ENCODE measurements around the gene CNTRL. TPM values are rescaled to one million over a fixed set of nuclear protein-coding genes. Genes with fewer than 3 reads are reported as not detected.
"Not testable (repeated sequence)": the region's sequence is repeated elsewhere in the genome, so short reads cannot be mapped to it uniquely, and the experiment has no call there.

The CNTRL gene
- total RNA-seq, 2 donors from 2014 or later: 4.8 to 5.4 TPM

DNA sequence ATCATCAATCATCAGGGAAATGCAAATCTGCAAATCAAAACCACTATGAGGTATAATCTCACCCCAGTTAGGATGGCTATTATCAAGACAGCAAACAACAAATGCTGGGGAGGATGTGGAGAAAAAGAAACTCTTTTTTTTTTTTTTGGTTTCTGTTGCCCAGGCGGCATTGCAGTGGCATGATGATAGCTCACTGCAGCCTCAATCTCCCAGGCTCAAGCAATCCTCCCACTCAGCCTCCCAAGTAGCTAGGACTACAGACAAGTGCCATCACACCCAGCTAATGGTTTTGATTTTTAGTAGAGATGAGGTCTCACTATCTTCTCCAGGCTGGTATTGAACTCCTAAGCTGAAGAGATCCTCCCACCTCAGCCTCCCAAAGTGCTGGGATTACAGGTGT is 5.4 kb upstream of the CNTRL start:
- intact Hi-C loops (cut with DNase I): no loop called here
- DNase-seq (no peak), ATAC-seq (no peak)

DNA sequence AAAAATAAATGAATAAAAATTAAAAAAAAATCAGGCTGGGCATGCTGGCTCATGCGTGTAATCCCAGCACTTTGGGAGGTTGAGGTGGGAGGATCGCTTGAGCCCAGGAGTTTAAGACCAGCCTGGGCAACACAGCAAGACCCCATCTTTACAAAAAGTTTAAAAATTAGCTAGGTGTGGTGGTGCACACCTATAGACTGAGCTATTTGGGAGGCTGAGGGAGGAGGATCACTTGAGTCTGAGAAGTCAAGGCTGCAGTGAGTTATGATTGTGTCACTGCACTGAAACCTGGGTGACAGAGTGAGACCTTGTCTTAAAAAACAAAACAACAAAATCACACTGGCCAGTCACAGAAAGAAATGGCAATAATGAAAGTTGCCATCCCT is 3.4 kb upstream of the CNTRL start:
- ATAC-seq: no peak
- DNase-seq: no peak
- intact Hi-C loops (cut with DNase I): no loop called here

DNA sequence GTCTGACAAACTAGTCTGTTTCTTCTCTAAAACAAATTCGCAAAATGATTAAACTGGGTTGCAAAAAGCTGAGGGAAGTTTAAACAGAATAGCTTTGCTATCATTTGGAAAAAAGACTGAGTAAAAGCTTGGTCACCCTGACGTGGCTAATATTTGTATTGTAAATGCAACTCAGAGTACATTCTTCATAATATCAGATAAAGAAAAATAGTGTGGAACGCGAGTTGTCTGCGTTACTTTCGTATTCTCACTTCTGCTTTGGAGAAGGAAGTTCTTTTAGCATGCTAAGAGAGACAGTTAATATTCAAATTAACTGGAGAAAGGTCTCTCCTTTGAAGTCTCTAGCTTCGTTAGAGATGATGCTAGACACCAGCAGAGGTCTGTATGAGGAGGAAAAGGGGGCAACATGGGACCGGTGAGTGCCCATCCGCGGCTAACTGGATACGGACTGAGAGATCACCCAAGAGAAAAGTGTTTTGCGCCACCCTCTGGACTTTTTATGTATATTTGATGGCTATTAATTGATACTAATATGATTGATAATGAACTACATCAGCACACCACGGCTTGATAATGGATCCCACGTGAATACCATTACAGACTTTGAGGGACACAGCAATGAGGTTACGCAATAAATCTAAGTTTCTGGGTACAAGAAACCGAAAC is 2.9 kb upstream of the CNTRL start:
- DNase-seq (peak; percentile 41), ATAC-seq (no peak)
- intact Hi-C loops (cut with DNase I): no loop called here

DNA sequence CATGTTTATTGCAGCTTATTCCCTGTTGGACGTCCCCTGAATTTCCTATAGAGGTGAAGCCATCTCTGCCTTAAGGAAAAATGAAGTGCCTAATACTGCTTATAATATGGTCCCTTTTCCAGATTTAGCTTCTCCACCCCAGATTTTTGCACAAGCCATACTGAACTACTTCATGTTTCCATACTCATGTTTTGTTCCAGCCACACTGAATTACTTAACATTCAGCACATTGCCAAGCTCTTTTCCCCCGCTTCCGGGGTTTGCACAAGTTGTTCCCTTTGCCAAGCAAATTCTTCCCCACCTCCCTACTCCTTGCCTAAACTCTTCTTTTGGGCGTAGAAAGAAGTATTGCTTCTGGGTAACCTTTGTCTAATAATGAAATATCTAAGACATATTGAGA is 1.7 kb upstream of the CNTRL start:
- intact Hi-C loops (cut with DNase I): no loop called here
- DNase-seq: peak; percentile 45
- ATAC-seq: peak; percentile 15 to 34

DNA sequence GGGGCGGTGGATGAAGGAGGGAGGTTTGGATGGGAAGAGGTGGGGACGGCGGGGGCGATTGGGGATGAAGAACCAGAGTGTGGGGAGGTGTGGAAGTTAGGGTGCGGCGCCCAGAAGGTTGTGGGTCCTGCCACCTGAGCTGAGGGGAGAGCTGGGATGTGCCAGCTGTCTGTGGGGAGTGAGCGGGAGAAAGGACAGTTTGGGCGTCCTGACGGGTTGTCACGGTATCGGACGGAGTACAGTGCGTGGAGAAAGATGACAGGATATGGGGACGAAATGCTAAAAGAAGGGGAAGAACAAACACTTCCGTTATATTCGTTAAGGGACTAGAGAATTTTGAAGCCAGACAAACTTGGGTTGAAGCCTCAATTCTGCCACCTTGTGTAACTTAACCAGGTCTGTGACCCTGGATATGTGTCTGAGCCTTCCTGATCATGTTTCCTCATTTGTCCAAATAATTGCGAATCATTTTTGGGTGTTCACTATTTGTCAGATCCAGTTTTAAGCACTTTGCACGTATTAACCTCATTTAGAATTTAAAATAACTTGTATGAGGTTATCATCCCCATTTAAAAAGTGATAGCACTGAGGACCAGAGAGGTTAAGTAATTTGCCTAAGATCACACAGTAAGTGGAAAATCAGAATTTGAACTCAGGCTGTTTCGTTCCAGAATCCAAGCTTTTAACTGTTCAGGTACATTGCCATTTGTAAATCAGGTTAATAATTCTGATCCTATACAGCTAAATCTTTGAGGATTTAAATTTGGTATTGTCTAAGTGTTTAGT is 689 bp downstream of the CNTRL start:
- ATAC-seq (peak in 1 of 2 donors; percentile 10), DNase-seq (no peak)
- intact Hi-C loops (cut with DNase I): no loop called here

DNA sequence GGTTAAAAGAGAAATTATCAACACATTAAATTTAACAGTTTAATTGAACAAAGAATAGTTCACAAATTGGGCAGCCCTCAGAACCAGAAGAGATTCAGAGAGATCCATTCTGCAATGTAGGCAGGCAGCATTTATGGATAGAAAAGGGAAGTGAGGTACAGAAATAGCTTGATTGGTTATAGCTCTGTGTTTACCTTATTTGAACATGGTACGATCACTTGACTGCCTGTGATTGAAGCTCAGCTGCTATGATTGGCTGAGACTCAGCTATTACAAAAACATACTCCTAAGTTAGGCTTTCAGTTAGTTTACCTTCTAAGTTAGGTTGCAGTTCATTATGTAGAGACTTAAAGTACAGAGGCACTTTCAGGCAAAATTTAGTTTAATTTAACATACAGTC is 7.3 kb downstream of the CNTRL start:
- ATAC-seq (no peak), DNase-seq (no peak)
- intact Hi-C loops (cut with DNase I): no loop called here

DNA sequence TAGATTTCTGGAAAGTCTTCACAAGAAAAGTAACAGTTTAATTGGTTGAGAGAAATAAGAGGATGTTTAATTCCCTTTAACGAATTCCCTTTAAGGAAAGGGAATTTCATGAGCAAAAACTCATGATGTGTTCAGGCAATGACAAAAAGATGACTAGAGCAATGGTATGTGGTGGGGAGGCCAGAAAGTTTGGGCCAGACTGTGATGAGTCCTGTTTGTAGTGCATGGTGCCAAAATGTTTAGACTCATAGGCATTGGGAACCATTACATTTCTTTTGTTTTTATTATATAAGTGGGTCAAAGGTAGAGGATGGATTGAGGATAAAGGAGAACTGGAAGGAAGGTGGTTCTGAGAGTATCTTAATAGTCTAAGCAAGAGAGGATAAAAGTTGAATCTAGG is 10.9 kb downstream of the CNTRL start:
- no peak for ATAC-seq
- intact Hi-C loops (cut with DNase I): no loop called here
- DNase-seq: no peak

DNA sequence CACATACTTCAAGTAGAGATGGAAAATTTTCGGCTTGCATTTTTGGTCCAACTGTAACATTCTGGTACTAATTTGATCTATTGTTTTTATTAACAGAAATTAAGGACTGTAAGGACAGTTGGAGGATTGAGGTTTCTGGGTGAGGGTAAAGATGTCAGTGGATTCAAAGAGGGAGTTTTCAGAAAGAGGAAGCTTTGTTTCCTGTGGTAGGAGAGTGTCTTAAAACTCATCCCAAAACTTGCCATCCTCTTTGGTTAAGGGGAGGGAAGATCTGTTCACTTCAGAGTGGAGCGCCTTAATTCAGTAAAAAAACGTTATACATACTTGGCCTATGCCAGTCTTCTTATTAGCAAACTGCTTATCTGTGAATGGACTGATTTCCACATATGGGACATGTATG is 13.8 kb downstream of the CNTRL start:
- ATAC-seq (no peak), DNase-seq (no peak)
- intact Hi-C loops (cut with DNase I): no loop called here

DNA sequence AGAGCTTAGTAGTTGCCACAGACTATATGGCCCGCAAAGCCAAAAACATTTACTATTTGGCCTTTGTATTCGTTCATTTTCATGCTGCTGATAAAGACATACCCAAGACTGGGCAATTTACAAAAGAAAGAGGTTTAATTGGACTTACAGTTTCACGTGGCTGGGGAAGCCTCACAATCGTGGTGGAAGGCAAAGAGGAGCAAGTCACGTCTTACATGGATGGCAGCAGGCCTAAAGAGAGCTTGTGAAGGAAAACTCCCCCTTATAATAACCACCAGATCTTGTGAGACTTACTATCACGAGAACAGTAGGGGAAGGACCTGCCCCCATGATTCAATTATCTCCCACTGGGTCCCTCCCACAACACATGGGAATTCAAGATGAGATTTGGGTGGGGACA is 16.0 kb downstream of the CNTRL start:
- intact Hi-C loops (cut with DNase I); ATAC-seq; DNase-seq: not testable (repeated sequence)

DNA sequence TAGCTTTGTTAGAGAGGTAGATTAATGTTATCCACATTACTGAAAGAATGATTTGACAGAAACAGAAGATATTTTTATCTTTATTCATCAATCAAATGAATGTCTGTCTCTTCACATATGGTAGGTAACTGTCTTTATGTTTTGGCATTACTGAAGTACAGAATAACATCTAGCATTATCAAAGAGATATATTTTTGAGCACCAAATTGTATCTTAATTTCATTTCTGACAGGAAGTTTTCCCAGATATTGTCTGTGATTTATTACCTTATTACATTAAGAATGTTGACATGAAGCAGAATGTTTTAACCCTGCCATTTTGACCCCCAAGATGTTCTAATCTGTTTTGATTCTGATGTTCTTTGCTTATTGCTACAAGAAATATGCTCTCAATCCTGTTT is 20.3 kb downstream of the CNTRL start:
- no peak for DNase-seq
- ATAC-seq: no peak
- intact Hi-C loops (cut with DNase I): no loop called here

DNA sequence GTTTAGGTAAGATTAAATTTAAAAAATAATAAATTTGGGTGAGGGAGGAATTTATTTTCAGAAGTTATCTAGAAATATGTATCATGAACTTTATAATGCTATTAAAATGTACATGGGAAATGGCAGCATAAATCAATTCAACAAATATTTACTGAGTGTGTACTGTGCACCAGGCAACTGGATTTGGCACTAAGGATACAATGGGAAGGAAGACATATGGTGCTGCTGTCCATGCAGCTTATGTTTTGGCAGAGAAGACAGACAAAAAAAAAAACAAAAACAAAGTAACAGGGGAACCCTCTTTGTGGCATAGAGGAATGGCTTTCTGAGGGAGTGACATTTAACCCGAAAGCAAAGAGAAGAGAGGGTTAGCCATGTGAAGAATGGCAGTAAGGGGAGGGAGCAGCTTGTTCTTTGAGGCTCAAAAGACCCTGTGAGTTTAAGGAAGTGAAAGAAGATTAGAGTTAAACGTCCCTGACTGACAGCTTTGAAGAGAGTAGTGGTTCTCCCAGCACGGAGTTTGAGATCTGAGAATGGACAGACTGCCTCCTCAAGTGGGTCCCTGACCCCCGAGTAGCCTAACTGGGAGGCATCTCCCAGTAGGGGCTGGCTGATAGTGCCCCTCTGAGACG is 23.9 kb downstream of the CNTRL start:
- DNase-seq: no peak
- intact Hi-C loops (cut with DNase I): no loop called here
- no peak for ATAC-seq

DNA sequence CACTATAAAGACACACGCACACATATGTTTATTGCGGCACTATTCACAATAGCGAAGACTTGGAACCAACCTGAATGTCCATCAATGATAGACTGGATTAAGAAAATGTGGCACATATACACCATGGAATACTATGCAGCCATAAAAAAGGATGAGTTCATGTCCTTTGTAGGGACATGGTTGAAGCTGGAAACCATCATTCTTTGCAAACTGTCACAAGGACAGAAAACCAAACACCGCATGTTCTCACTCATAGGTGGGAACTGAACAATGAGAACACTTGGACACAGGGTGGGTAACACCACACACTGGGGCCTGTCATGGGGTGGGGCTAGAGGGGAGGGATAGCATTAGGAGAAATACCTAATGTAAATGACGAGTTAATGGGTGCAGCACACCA is 29.3 kb downstream of the CNTRL start:
- intact Hi-C loops (cut with DNase I); ATAC-seq; DNase-seq: not testable (repeated sequence)

DNA sequence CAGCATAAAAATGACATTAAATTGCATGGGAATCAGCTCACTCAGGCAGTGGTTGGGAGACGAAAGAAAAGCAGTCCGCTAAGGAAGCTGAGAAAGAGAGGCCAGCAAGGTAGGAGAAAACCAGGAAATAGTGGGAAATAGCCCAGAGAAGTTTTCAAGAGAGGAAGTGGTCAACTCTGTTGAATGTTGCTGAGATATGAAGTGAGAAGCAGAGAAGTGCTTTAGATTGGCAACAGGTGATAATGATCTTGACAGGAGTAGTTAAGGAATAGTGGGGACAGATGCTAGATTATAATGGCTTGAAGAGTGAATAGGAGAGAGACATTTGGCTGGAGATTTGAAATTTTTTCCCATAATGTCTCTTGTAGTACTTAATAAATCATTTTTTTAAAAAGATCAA is 30.8 kb downstream of the CNTRL start:
- DNase-seq (no peak), ATAC-seq (no peak)
- intact Hi-C loops (cut with DNase I): no loop called here

DNA sequence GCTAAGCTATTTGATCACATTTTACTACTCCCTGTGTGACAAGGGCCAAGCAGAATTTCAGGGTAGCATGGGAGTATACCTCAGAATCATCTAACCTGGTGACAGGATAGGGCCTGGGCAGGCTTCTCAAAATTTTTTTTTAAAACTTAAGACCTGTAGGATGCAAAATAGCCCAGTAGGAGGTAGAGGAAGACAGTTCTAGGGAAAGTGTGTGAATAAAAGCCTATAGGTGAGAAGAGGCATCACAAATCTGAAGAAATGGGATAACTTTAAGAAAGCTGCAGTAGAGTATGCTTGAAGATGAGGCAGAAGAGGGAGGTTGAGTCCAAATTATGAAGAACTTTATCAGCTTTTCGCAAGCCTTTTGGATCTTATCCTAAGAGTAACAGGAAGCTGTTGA is 32.3 kb downstream of the CNTRL start:
- intact Hi-C loops (cut with DNase I): no loop called here
- ATAC-seq (peak in 1 of 2 donors; percentile 77), DNase-seq (no peak)

DNA sequence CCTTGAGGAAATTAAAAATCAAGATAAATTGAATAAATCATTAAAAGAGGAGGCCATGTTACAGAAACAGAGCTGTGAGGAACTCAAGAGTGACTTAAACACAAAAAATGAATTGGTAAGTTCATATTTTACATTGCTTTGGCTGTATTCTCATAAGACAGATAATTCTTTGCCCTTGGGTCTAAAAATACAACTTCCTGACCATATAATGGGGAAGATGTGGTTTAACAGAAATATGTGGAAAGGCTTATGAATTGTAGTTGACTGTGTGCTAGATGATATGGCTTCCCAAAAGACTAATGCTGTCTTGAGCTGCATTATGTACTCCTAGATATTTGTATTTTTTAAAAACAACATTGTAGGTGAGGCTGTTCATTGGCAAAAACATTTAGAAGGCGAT is 33.1 kb downstream of the CNTRL start:
- DNase-seq (no peak), ATAC-seq (no peak)
- intact Hi-C loops (cut with DNase I): no loop called here

DNA sequence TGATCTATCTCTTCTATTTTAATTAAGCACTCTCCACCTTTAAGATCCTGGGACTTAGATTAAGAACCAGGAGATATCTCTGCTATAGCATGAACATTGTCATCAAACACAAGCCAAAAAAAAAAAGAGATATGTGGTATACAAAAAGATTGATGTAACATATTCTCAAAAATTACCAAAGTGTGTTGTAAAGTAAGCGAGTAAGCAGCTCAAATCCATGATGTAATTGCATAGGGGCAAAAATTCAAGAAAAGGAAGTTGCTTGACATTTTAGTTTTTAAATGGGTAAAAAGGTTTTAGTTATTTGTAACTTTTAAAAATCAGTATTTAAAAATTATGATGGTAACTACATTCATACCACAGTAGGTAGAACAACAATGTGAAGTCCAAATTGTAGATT is 40.7 kb downstream of the CNTRL start:
- no peak for DNase-seq
- intact Hi-C loops (cut with DNase I): no loop called here
- no peak for ATAC-seq

DNA sequence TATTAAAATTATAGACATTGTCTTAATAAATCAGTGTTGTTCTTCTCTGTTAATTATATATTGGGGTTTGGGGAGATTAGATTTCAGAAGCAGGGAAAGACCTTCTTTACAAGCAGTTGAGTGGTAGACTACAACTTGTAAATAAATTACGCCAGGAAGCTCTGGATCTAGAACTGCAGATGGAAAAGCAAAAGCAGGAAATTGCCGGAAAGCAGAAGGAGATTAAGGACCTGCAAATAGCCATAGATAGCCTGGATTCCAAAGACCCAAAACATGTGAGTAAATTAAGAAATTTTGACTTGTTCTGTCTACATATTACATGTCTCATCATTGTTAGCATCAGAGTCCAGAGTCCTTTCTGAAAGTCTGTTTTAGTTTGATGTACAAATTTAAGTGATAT is 43.5 kb downstream of the CNTRL start:
- ATAC-seq (no peak), DNase-seq (no peak)

DNA sequence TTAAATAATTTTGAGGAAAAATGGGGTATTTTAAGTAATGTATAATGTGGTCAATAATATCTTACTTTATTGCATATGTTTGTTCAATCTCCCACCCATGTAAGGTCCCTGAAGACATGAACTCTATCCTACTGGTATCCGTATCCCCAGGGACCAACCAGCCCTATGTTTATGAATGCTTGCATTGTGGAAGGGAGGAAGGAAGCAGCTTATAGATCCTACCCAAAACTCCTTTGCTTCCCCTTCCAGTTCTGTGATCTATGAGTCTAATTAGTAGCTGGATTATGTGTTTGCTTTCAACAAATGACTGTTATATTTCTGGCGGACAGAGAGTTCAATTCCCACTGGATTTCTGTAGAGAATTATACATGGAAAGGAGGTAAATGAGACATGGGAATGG is 45.6 kb downstream of the CNTRL start:
- DNase-seq: no peak
- intact Hi-C loops (cut with DNase I): no loop called here
- no peak for ATAC-seq

More for the DNA sequence above, 43.5 kb downstream of the CNTRL start:
- intact Hi-C loops (cut with DNase I): no loop called here

DNA sequence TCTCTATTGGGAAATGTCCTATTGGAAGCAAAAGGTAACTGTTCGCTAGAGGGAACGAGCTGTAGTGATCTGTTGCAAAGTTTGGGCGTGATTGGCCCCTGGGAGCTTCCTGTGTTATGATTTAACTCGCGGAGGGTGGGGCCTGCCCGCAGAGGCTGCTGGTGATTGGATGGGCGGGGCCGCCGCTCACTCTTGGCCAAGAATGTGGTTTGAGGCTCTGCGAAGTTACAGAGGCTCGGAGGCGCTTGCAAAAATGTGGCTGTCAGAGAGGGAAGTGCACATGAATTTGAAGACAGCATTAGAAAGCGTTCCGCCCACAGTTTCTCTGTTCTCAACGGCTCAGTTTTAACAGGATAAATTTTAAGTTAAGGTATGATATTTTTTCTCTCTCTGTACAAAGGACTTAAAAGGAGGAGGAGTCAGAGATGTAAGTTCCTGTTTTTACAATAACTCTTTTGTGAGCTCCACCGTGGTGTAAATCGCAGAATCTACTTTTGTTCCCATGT is 46.9 kb downstream of the CNTRL start:
- ATAC-seq (peak; percentile 100), DNase-seq (peak; percentile 99)
- intact Hi-C loops (cut with DNase I): no loop called here

DNA sequence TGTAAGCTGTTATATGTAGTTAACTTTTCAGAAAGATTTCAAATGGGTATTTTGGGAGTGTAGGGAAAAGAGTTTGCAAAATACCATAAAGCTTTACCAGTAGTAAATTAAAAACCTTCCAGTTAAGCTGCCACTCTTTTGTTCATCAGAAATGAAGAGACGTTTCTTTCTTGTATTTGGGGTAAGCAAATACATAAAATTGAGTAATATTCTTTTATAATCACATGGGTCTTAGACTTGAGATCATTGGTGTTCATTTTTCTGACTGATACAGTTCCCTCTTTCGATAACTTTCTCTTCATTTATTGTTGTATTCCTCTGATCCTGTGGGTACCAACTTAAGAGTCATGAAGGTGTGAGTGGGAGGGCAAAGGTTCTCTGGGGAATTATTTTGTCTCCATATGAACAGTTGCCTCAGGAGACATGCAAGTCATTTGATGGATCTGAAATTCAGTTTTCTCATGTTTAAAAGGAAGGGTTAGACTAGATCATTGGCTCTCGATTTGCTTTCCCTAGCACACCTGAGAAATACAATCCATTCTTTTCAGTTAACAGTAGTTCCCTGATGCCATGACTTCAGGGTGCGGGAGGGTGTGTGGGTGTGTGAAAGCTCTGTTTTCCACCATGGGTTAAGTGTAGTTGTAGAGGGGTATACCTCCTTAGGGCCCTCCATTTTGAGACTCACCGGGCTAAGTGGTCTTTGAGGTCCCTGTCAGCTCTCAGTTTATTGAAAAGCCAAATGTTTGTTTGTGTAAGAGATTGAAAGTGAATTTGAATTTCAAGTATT is 47.7 kb downstream of the CNTRL start:
- intact Hi-C loops (cut with DNase I): no loop called here
- no peak for DNase-seq
- no peak for ATAC-seq
